HG03135 (cell line): ENCODE data around the gene SPDYE2.
"Not testable (repeated sequence)": the region's sequence is repeated elsewhere in the genome, so short reads cannot be mapped to it uniquely, and the experiment has no call there.

ENCODE experiments used
- ATAC-seq: cut with Tn5 transposase; IDR thresholded peaks from one replicate; pipeline ENCODE4 v1.9.1; 2021; ENCODE audit warnings: mild to moderate bottlenecking, moderate library complexity; ENCODE audit not compliant: unreplicated experiment

SPDYE2 gene, protein sequence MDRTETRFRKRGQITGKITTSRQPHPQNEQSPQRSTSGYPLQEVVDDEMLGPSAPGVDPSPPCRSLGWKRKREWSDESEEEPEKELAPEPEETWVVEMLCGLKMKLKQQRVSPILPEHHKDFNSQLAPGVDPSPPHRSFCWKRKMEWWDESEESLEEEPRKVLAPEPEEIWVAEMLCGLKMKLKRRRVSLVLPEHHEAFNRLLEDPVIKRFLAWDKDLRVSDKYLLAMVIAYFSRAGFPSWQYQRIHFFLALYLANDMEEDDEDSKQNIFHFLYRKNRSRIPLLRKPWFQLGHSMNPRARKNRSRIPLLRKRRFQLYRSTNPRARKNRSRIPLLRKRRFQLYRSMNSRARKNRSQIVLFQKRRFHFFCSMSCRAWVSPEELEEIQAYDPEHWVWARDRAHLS

DNA sequence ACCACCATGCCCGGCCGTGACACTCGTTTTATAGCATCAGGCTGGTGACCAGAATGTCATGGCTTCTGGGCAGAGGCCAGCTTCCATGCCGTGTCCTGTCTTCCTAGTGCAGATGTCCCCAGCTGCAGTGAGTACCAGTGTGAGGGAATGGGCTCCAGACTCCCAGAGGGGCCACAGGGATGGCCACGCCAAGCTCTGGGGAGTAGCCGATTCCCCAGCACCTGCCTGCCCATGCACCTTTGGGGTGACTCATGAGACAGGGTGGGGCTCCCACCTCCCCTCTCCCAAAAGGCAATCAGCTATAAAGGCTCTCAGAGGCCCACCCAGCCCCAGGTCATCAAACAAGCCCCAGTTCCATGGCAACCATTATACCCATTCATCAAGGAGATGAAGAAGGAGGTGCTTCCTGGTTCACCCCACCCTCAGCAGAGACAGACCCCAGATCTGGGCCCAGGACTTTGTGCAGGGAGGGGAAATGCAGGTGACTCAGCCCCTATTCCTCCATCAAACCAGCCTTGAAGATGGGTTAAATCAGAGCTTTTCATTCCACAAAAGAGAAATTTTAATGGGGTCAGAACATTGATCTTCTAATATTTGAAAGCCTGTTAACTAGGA is at the start of gene SPDYE2:
SPDYE2 (plus strand) TSS at position 419 of the 615 bp plus-strand sequence. CDS start 2,030 bp downstream, outside the sequence.
- not testable (repeated sequence) for ATAC-seq

DNA sequence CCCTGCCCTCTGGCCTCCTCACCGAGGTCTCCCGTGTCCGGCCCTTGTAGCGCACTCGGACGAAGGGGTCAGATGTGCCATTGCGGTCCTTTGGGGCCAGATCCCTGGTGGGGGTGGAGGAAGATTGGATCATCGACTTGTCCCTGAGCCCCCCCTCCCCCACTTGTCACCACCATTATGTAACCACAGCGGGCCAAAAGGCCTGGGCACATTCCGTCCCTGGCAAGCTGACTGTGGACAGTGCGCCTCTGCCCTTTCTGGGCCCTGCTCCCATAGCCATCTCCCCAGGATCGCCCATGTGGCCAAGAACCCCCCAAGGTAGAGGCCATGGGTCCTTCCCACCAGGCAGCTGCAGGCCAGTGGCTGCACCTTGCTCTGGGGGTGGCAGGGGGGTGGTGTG is 47.9 kb upstream of the SPDYE2 start:
- not testable (repeated sequence) for ATAC-seq

DNA sequence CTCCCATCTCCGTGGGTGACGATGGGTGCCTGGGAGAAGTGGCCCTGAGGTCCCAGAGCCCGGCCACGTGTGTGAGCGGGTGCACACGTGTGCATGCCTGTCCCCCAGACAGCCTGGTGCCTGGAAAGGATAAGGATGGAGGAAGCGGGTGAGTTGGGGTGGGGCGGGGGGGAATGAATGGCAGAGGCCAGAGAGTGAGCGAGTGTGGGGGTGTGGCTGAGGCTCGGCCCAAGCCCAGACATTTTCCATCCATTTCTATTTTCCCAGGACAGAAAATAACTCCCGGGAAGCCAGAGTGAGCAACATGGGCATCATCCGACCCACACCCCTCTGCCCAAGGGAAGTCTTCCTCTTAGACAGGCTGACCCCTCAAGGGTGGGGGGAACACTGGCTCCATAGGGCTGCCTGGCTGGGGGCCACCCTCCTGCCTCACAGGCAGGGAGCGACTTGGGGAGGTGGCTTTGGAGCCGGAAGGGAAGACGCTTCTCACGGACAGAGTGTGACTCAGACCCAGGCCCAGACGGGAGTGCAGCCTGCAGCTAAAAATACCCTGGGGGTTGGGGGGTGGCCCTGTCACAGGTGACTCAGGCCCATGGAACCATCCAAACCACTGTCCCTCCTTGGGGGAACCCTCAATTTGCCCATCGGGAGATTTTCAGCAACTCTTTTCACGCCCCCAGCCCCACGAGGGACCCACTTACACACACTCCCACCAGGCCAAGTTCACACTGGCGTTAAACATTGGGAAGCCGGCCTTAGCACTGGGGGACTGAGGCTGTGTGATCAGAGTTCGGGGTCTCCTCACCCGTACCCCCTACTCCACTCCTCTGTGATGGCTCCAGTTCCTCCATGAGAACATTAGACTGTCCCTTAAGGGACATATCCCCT is 45.5 kb upstream of the SPDYE2 start:
- ATAC-seq, result not testable (repeated sequence)

DNA sequence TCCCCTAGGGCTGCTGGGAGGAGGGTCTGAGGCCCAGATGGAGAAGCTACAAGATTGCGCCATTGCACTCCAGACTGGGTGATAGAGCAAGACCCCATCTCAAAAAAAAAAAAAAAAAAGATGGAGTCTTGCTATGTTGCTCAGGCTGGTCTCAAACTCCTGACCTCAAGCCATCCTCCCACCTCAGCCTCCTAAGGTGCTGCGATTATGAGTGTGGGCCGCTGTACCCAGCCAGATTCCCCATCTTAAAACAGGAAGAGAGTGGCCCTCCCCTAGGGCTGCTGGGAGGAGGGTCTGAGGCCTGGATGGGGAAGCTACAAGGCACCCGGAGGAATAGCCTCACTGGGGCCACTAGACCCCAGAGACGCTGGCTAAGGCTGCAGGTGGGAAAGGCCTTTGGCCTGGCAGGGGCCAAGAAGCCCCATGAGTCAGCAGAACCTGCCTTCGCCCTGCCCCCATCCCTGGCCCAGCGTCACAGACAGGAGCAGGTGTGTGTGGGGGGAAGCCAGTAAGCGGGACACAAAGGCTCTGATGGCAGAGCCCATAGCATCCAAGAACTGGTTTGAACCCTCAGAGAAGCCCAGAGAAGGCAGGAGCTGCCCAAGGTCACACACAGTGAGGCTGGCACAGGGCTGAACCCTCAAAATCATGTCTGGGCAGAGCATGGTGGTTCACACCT is 43.5 kb upstream of the SPDYE2 start:
- ATAC-seq, result not testable (repeated sequence)

DNA sequence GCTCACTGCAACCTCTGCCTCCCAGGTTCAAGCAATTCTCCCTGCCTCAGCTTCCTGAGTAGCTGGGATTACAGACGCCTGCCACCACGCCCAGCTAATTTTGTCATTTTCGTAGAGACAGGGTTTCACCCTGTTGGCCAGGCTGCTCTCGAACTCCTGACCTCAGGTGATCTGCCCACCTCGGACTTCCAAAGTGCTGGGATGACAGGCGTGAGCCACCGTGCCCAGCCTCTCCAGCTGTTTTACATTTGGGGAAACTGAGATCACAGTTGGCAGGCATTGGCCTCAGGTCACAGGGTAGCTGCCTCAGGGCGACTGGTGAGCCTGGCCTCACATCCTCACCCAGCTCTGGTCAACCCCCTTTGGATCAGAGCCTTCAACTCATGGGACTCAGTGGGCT is 40.5 kb upstream of the SPDYE2 start:
- not testable (repeated sequence) for ATAC-seq

DNA sequence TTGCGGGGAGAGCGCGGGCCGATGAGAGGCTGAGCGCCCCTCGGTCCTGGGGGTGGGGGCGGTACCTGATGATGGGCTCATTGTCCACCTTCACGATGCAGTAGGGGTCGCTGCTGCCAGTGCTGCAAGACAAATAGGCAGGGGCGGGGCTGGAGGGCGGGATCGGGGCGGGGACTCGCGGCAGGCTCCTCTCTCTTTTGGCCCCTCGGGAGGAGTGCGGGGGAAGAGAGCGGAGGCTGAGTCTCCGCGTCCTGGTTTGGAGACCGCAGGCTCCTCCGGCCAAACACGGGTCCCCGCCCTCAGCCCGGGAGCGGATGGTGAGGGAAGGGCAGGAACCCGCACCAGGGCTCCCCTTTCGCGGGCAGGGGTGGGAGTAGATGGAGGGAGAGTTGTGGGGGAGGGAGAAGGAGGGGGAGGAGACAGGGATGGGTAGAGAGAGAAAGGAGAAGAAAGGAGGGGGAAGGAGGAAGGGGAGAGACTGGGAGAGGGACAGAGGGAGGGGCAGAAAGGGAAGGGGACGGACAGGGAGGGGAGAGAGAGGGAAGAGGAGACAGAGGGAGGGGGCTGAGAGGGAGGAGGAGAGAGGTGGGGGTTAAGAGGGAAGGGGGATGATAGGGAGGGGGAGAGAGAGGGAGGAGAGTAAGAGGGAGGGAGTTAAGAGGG is 39.0 kb upstream of the SPDYE2 start:
- peak; percentile 41 for ATAC-seq

DNA sequence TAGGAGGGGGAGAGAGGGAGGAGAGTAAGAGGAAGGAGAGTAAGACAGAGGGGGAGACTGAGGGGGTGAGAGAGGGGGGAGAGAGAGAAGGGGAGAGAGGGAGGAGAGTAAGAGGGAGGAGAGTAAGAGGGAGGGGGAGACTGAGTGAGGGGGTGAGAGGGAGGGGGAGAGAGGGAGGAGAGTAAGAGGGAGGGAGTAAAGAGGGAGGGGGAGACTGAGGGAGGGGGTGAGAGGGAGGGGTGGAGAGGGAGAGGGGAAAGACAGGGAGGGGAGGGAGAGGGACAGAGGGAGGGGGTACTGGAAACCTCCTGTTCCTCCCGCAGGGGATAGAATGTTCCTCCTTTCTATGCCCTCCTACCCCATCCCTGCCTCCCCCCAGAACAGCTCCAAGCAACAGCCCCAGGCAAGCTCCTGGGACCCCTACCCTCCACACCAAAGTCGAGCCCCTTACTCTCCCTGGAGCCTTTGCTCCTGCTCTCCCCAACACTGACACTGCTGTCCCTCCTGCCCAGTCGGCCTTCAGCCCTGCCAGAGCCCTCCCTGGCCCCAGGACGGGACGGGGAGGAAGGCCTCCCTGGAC is 38.3 kb upstream of the SPDYE2 start:
- ATAC-seq, result not testable (repeated sequence)

DNA sequence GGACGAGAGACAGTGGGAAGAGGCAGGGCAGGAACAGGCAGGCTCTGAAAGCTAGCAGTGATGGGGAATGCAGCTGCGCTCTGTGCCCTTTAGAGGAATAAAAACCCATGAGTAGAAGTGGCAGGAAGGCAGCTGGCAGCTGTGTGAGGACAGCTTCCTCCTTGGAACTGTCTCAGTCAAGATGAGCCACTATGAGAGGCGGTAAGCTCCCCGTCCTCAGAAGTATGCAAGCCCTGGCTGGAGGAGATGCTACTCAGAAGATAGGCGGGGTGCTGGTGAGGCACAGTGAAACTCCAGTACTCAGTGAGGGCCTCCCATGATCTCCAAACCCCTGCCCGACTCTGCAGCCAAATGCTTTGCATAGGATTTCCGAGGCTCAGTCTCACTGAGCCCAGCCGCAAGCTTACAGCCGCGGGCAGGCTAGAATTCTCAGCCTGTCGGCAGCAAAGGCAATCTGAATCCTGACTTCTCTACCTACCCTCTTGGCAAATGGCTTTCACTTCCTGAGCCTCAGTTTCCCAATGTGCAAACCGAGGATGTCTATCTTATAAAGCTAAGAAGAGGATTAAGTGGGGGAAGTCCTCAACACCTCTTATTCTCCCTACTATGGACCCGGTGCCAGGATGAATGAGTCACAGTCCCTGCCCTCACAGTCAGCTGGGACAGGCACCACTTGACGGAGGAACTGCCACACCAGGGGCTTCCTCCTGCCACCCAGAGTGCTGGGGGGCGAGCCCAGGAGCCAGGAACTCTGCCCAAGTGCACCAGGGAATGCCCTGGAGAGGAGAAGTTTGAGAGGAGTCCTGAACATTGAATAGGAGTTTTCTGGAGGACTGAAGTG is 35.9 kb upstream of the SPDYE2 start:
- ATAC-seq, result peak; percentile 56

DNA sequence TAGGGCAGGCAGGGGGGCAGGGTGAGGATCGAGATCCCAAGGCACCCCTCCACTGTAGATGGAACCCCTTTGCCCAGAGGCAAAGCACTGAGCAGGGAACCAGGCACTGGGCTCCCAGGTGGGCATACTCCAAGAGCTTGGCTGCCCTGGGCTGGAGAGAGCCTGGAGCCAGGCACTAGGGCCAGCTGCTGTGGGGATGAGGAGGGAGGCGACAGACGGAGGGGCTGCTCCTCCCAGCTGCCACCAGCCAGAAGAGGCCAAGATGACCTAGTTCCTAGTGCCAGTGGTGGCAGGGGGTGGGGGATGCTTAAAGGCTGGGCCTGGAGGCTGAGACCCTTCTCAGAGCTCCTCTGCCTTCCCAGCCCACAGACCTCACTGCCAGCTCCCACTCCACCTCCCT is 35.1 kb upstream of the SPDYE2 start:
- not testable (repeated sequence) for ATAC-seq

DNA sequence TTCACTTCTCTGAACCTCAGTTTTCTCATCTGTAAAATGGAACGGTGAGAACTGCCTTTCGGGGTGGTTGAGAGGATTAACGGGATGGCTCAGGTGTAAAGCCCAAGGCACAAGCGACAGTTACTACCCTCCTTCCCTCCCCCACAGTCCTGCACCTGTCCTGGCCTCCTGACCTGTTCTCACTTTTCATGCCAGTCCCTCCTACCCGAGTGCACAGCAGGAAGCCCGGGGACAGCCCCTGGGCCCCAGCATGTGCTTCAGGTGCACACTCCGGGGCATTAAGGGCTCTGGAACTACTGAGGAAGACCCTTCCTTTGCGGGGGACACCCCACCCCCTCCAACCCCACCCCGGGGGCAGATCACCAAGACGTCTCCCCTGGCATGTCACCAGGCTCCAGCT is 34.1 kb upstream of the SPDYE2 start:
- ATAC-seq, result not testable (repeated sequence)

DNA sequence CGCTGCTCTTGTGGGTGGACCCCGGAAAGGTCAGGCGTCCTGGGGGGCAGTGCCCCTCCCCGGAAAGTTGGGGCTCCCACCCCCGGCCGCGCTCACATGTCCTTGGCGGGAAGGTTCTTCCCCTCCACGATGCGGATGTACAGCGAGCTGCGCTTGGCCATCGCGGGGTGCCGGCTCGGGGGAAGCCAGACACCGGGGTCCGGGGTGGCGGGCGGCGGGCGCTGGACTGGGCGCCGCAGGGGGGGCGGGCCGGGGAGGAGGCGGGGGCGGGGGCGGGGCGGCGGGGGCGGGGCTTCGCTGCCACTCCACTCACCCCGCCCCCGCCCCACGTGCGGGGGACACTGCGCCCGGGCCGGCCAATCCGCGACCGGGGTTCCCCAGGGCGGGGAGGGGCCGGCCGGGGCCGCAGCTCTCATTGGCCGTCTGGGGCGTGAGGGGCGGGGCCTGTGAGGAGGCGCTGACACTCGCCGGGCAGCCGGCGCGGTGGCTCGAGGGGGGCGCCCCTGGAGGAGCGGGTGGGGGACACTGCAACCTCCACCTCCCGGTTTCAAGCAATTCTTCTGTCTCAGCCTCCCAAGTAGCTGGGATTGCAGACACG is 33.4 kb upstream of the SPDYE2 start, which contains the start of gene RASA4B:
RASA4B (minus strand) TSS at position 228 of the 598 bp plus-strand sequence; CDS start at position 161, 67 bp downstream.
- peak; percentile 74 for ATAC-seq

DNA sequence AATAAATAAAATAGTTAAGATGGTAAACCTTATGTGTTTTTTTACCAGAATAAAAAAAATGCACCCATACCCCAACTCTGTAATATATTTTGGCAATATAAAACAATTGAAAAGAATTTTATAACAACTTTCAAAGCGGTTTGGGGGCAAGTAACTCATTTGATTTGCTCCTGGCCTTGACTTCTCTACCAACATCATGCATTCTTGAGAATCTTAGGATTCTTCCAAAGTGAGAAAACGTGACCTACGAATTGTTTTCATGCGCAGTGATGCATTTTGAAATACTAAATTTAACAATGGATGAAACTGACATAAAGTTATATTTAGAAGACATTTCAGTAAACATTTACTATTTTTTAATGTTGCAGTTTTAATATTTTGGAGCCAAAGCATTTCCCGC is 30.2 kb upstream of the SPDYE2 start:
- not testable (repeated sequence) for ATAC-seq

DNA sequence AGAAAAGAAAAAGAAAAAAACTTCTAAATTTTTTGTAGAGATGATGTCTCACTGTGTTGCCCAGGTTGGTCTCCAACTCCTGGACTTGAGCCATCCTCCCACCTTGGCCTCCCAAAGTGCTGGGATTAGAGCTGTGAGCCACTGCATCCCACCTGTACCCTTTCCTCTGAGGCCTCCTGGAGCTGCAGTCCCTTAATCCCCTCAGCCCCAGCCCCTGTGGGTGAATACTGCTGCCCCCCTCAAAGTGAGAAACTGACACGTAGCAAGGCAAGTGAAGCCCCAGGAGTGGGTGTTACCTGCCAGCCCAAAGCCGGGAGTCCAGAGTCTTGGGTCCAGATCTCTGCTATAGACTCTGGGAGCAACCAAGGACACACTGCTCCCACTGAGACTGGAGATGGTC is 26.2 kb upstream of the SPDYE2 start:
- ATAC-seq, result not testable (repeated sequence)

DNA sequence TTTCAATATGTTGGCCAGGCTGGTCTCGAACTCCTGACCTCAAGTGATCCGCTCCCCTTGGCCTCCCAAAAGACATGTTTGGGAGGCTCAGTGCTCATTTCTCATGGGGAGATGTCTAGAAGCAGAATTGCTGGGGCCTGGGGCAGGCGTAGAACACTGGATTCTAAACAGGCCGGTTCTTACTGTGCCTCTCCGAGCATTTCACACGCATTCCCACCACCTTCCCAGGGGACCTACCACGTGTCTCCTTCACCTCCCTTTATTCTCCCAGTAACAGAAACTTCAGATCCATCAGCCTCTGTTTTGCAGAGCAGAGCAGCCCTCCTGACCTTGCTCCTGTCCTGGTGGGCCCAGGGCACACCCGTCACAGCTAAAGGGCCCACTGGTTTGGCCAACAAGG is 23.8 kb upstream of the SPDYE2 start:
- ATAC-seq, result not testable (repeated sequence)

DNA sequence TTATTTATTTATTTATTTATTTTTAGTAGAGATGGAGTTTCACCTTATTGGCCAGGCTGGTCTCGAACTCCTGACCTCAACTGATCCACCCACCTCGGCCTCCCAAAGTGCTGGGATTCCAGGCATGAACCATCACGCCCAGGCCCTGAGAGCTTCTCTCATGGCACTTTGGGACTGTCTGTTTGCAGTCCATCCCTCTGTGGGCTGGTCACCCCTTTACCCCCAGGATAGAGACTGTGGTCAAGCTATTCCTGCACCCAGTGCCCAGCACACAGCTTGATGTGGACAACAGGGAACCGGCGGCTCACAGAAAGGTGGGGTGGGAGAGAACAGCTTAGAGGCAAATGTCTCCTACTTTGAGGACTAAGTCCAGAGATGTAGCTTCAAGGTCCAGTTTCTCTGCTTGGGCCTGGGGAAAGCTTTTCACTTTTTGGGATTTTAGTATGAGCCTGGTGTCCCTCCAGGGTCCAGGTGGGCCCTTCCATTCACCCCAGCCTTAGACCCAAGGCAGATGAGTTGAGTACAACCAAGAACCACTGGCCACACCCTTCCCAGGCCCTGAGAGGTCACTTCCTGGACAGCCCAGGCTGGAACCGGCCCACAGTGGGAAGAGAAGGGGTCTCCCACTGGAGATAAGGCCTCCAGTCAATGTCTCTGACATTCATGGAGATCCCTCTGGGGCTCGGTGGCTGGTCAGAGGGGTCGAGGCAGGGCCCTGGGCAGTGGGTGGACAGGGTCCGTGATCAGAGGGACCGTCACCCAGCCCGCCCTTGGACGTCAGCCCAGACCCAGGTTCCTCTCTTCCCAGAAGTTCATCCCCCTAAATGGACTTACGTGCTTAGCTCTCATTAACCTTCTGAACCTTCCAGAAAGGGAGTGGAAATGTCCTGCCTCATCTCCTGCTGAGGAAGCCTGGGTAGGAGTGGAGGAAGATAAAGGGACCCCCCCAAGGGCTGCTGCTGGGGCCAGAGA is 22.9 kb upstream of the SPDYE2 start:
- ATAC-seq, result not testable (repeated sequence)

DNA sequence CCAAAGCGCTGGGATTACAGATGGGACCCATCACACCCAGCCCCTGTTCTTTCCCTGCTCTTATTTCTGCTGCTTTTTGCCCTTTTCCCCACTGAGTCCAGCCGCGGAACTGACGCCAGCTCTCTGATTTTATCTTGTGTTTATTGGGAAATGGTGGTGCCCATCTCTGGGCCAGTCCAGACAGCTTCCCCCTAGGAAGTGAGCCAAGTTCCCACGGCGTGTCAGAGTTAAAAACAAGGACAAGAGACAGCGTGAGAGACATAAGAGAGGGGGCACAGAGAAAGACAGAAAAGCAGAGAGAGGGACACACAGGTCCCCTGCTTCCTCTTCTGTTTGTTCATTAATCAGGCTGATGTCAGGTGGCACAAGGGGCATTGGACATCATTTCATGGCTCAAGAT is 19.4 kb upstream of the SPDYE2 start:
- not testable (repeated sequence) for ATAC-seq

DNA sequence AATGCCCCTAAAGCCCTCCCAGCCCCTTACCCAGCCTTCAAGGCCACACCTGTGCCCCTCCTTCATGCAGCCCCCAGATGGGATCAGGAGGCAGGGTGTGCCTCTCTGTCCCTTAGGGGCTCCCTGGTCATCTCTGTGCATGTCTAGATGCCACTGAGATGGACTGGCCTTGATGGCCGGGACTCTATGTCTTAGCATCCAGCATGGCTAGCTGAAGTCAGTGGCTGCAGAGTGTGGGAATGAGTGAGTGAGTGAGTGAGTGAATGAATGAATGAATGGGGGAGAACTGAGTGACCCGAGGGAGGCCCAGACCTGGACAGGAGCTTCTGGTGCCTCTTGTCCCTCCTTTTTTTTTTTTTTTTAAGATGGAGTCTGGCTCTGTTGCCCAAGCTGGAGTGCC is 18.9 kb upstream of the SPDYE2 start:
- not testable (repeated sequence) for ATAC-seq
